PC-3 (cell line): ENCODE results near the gene POLL.

Experiments
- EZH2 ChIP-seq: fragments of 300-600 bp; sonication (generic); IDR thresholded peaks from one replicate; pipeline ENCODE4 v1.6.1; 2017; ENCODE audit warnings: antibody characterized with exemption, mild to moderate bottlenecking, low read length; ENCODE audit not compliant: unreplicated experiment
- EZH2phosphoT487 ChIP-seq: fragments of 300-600 bp; sonication (generic); IDR thresholded peaks from 2 replicates; pipeline ENCODE4 v1.6.1; 2018; ENCODE audit warnings: mild to moderate bottlenecking, antibody characterized with exemption, low read length, borderline replicate concordance
- TF ChIP-seq, protein P1 (sequence below): fragments of 300-600 bp; sonication (generic); conservative IDR thresholded peaks from 2 replicates; pipeline ENCODE4 v1.5.1; 2017; ENCODE audit warnings: antibody characterized with exemption, low read depth, mild to moderate bottlenecking, low read length

DNA sequence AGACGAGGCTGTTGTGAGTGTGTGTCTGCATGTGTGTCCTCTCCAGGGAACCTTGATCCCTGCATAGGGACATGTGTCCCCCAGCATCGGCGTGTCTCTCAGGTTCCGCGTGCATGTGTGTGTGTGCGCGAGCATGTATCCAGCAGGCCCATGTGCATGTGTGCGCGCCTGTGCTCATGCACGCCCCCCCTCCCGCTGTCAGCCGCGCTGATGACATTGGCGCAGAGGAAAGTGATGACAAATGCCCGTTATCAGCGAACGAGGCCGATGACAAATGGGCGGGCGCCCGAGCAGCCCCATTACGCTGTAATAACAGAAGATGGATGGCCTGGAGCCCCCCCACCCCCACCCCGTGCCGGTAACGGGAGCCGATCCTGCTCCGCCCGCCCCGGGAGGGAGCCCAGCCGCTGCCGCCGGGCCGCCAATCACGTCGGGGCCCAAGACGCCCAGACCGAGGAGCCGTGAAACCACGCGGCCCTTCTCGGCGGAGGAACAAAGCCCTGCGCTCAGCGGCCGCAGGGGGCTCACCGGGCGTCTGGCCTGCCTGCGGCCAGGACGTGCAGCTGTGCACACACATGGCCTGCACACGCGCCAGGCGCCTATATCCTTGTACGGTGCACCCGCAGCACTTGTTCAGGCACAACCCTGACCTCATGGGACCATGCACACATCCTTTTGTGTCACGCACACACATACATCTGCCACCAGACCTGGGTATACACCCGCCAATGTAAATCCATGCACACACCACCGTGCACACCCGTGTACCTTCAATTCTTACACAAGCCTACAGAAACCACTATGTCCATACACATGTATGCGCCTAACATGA lies 21.5 kb downstream of the POLL start:
- TF ChIP-seq, protein P1, sequence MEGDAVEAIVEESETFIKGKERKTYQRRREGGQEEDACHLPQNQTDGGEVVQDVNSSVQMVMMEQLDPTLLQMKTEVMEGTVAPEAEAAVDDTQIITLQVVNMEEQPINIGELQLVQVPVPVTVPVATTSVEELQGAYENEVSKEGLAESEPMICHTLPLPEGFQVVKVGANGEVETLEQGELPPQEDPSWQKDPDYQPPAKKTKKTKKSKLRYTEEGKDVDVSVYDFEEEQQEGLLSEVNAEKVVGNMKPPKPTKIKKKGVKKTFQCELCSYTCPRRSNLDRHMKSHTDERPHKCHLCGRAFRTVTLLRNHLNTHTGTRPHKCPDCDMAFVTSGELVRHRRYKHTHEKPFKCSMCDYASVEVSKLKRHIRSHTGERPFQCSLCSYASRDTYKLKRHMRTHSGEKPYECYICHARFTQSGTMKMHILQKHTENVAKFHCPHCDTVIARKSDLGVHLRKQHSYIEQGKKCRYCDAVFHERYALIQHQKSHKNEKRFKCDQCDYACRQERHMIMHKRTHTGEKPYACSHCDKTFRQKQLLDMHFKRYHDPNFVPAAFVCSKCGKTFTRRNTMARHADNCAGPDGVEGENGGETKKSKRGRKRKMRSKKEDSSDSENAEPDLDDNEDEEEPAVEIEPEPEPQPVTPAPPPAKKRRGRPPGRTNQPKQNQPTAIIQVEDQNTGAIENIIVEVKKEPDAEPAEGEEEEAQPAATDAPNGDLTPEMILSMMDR: no peak
- TF ChIP-seq EZH2: no peak
- TF ChIP-seq EZH2phosphoT487: no peak
